ENCODE results near the gene GTF2F2.

GTF2F2 gene

GRCh38 chr13:45218689-45219088 is 98.4 kb downstream of the GTF2F2 start:
- H3K27ac ChIP-seq (ENCODE audit: low read depth, low read length, severe bottlenecking), result no peak overlapping the region
- 80 to 83% methylated on average over 1 of the region's 1 CpG for WGBS, 2 experiments (ENCODE audit: insufficient coverage in 2 of 2)
- H3K4me3 ChIP-seq (ENCODE audit: extremely low read depth, insufficient read depth, low read length, poor library complexity, severe bottlenecking), result no peak overlapping the region
- peaks cover 3% of the 10 kb centered on the region for H3K36me3 ChIP-seq (ENCODE audit: control insufficient read depth, insufficient read depth, low read length)
- no peaks in the 10 kb centered on the region for H3K9me3 ChIP-seq (ENCODE audit: control insufficient read depth, low read length)
- H3K4me1 ChIP-seq (ENCODE audit: control insufficient read depth, insufficient read depth, low read length, poor library complexity, severe bottlenecking), result no peaks in the 10 kb centered on the region

GRCh38 chr13:45219123-45219891 is 99.0 kb downstream of the GTF2F2 start:
- 39 to 71% methylated on average over 2 to 3 of the region's 5 CpGs for WGBS, 2 experiments (ENCODE audit: insufficient coverage in 2 of 2)
- H3K9me3 ChIP-seq (ENCODE audit: control insufficient read depth, low read length), result no peaks in the 10 kb centered on the region
- H3K4me1 ChIP-seq (ENCODE audit: control insufficient read depth, insufficient read depth, low read length, poor library complexity, severe bottlenecking), result no peaks in the 10 kb centered on the region
- no peak overlapping the region for H3K4me3 ChIP-seq (ENCODE audit: extremely low read depth, insufficient read depth, low read length, poor library complexity, severe bottlenecking)
- H3K27ac ChIP-seq (ENCODE audit: low read depth, low read length, severe bottlenecking), result no peak overlapping the region
- H3K36me3 ChIP-seq (ENCODE audit: control insufficient read depth, insufficient read depth, low read length), result peaks cover 3% of the 10 kb centered on the region

- Histone ChIP-seq H3K36me3 (ENCODE audit: control insufficient read depth, insufficient read depth, low read length) (peaks cover 3% of the 10 kb centered on the region), H3K4me3 (ENCODE audit: extremely low read depth, insufficient read depth, low read length, poor library complexity, severe bottlenecking) (no peak overlapping the region), H3K9me3 (ENCODE audit: control insufficient read depth, low read length) (no peaks in the 10 kb centered on the region), H3K27ac (ENCODE audit: low read depth, low read length, severe bottlenecking) (no peak overlapping the region), H3K4me1 (ENCODE audit: control insufficient read depth, insufficient read depth, low read length, poor library complexity, severe bottlenecking) (no peaks in the 10 kb centered on the region)
- 87 to 97% methylated on average over 3 to 4 of the region's 4 CpGs for WGBS, 2 experiments (ENCODE audit: insufficient coverage in 2 of 2)
These were observed 99.6 kb downstream of the GTF2F2 start for GRCh38 chr13:45219938-45220375.

GRCh38 chr13:45220403-45220802 is 100.1 kb downstream of the GTF2F2 start:
- Histone ChIP-seq H3K36me3 (ENCODE audit: control insufficient read depth, insufficient read depth, low read length) (peaks cover 3% of the 10 kb centered on the region), H3K4me3 (ENCODE audit: extremely low read depth, insufficient read depth, low read length, poor library complexity, severe bottlenecking) (no peak overlapping the region), H3K9me3 (ENCODE audit: control insufficient read depth, low read length) (no peaks in the 10 kb centered on the region), H3K27ac (ENCODE audit: low read depth, low read length, severe bottlenecking) (no peak overlapping the region), H3K4me1 (ENCODE audit: control insufficient read depth, insufficient read depth, low read length, poor library complexity, severe bottlenecking) (no peaks in the 10 kb centered on the region)
- WGBS, 2 experiments (ENCODE audit: insufficient coverage in 2 of 2), result 75 to 100% methylated on average over 2 to 4 of the region's 4 CpGs

- H3K4me1 ChIP-seq (ENCODE audit: control insufficient read depth, insufficient read depth, low read length, poor library complexity, severe bottlenecking), result no peaks in the 10 kb centered on the region
- no peak overlapping the region for H3K4me3 ChIP-seq (ENCODE audit: extremely low read depth, insufficient read depth, low read length, poor library complexity, severe bottlenecking)
- no peaks in the 10 kb centered on the region for H3K36me3 ChIP-seq (ENCODE audit: control insufficient read depth, insufficient read depth, low read length)
- WGBS, 2 experiments (ENCODE audit: insufficient coverage in 2 of 2), result 96% methylated on average over 3 of the region's 3 CpGs; no CpG with 5 or more reads in 1 of the 2 experiments
- no peaks in the 10 kb centered on the region for H3K9me3 ChIP-seq (ENCODE audit: control insufficient read depth, low read length)
- H3K27ac ChIP-seq (ENCODE audit: low read depth, low read length, severe bottlenecking), result no peak overlapping the region
These were observed 102.2 kb downstream of the GTF2F2 start for GRCh38 chr13:45222516-45222915.

- Histone ChIP-seq H3K36me3 (ENCODE audit: control insufficient read depth, insufficient read depth, low read length) (no peaks in the 10 kb centered on the region), H3K4me3 (ENCODE audit: extremely low read depth, insufficient read depth, low read length, poor library complexity, severe bottlenecking) (no peak overlapping the region), H3K27ac (ENCODE audit: low read depth, low read length, severe bottlenecking) (no peak overlapping the region), H3K9me3 (ENCODE audit: control insufficient read depth, low read length) (no peaks in the 10 kb centered on the region), H3K4me1 (ENCODE audit: control insufficient read depth, insufficient read depth, low read length, poor library complexity, severe bottlenecking) (no peaks in the 10 kb centered on the region)
- 80% methylated on average over 1 of the region's 1 CpG; no CpG with 5 or more reads in 1 of the 2 experiments for WGBS, 2 experiments (ENCODE audit: insufficient coverage in 2 of 2)
These were observed 102.6 kb downstream of the GTF2F2 start for GRCh38 chr13:45222919-45223318.

GRCh38 chr13:45224176-45224575 is 103.9 kb downstream of the GTF2F2 start:
- Histone ChIP-seq H3K27ac (ENCODE audit: low read depth, low read length, severe bottlenecking) (no peak overlapping the region), H3K9me3 (ENCODE audit: control insufficient read depth, low read length) (no peaks in the 10 kb centered on the region), H3K4me1 (ENCODE audit: control insufficient read depth, insufficient read depth, low read length, poor library complexity, severe bottlenecking) (no peaks in the 10 kb centered on the region), H3K36me3 (ENCODE audit: control insufficient read depth, insufficient read depth, low read length) (no peaks in the 10 kb centered on the region), H3K4me3 (ENCODE audit: extremely low read depth, insufficient read depth, low read length, poor library complexity, severe bottlenecking) (no peak overlapping the region)

GRCh38 chr13:45225370-45225769 is 105.1 kb downstream of the GTF2F2 start:
- Histone ChIP-seq H3K27ac (ENCODE audit: low read depth, low read length, severe bottlenecking) (no peak overlapping the region), H3K4me3 (ENCODE audit: extremely low read depth, insufficient read depth, low read length, poor library complexity, severe bottlenecking) (no peak overlapping the region), H3K4me1 (ENCODE audit: control insufficient read depth, insufficient read depth, low read length, poor library complexity, severe bottlenecking) (no peaks in the 10 kb centered on the region), H3K36me3 (ENCODE audit: control insufficient read depth, insufficient read depth, low read length) (no peaks in the 10 kb centered on the region), H3K9me3 (ENCODE audit: control insufficient read depth, low read length) (no peaks in the 10 kb centered on the region)
- WGBS, 2 experiments (ENCODE audit: insufficient coverage in 2 of 2), result 83 to 92% methylated on average over 2 of the region's 4 CpGs

- Histone ChIP-seq H3K4me3 (ENCODE audit: extremely low read depth, insufficient read depth, low read length, poor library complexity, severe bottlenecking) (no peak overlapping the region), H3K36me3 (ENCODE audit: control insufficient read depth, insufficient read depth, low read length) (no peaks in the 10 kb centered on the region), H3K4me1 (ENCODE audit: control insufficient read depth, insufficient read depth, low read length, poor library complexity, severe bottlenecking) (no peaks in the 10 kb centered on the region), H3K9me3 (ENCODE audit: control insufficient read depth, low read length) (no peaks in the 10 kb centered on the region), H3K27ac (ENCODE audit: low read depth, low read length, severe bottlenecking) (no peak overlapping the region)
- WGBS, 2 experiments (ENCODE audit: insufficient coverage in 2 of 2), result 100% methylated on average over 1 of the region's 3 CpGs
These were observed 105.7 kb downstream of the GTF2F2 start for GRCh38 chr13:45226024-45226423.

GRCh38 chr13:45228002-45228401 is 107.7 kb downstream of the GTF2F2 start:
- H3K9me3 ChIP-seq (ENCODE audit: control insufficient read depth, low read length), result no peaks in the 10 kb centered on the region
- no peak overlapping the region for H3K27ac ChIP-seq (ENCODE audit: low read depth, low read length, severe bottlenecking)
- WGBS, 2 experiments (ENCODE audit: insufficient coverage in 2 of 2), result 93 to 98% methylated on average over 4 of the region's 5 CpGs

GRCh38 chr13:45229172-45229571 is 108.9 kb downstream of the GTF2F2 start:
- no peak overlapping the region for H3K27ac ChIP-seq (ENCODE audit: low read depth, low read length, severe bottlenecking)
- no peaks in the 10 kb centered on the region for H3K9me3 ChIP-seq (ENCODE audit: control insufficient read depth, low read length)
- H3K4me3 ChIP-seq (ENCODE audit: extremely low read depth, insufficient read depth, low read length, poor library complexity, severe bottlenecking), result no peak overlapping the region
- 97 to 100% methylated on average over 4 of the region's 4 CpGs for WGBS, 2 experiments (ENCODE audit: insufficient coverage in 2 of 2)
- no peaks in the 10 kb centered on the region for H3K4me1 ChIP-seq (ENCODE audit: control insufficient read depth, insufficient read depth, low read length, poor library complexity, severe bottlenecking)
- no peaks in the 10 kb centered on the region for H3K36me3 ChIP-seq (ENCODE audit: control insufficient read depth, insufficient read depth, low read length)

More at GRCh38 chr13:45228002-45228401, 107.7 kb downstream of the GTF2F2 start:
- Histone ChIP-seq H3K4me1 (ENCODE audit: control insufficient read depth, insufficient read depth, low read length, poor library complexity, severe bottlenecking) (no peaks in the 10 kb centered on the region), H3K4me3 (ENCODE audit: extremely low read depth, insufficient read depth, low read length, poor library complexity, severe bottlenecking) (no peak overlapping the region), H3K36me3 (ENCODE audit: control insufficient read depth, insufficient read depth, low read length) (no peaks in the 10 kb centered on the region)
